HL-60 (cell line): ENCODE measurements around the gene BRIP1.

Experiments used
- DNase-seq, 2 experiments: peaks; one replicate each; pipeline ENCODE4 v3.0.0-alpha.2; 2010 to 2020; ENCODE audit warnings: low read depth in 1 of 2, low spot score in 1 of 2
- H3K27ac ChIP-seq: fragments of 250-450 bp; sonication (Bioruptor Pico); replicated peaks from 2 replicates; pipeline ENCODE4 v1.5.1; 2020; ENCODE audit warnings: mild to moderate bottlenecking, moderate library complexity
- H3K27me3 ChIP-seq: fragments of 250-450 bp; sonication (Bioruptor Pico); 2 replicates; pipeline ENCODE4 v1.5.1; 2021; ENCODE audit warnings: mild to moderate bottlenecking, moderate library complexity; ENCODE audit not compliant: insufficient read depth, poor library complexity, severe bottlenecking
- H3K4me3 ChIP-seq: replicated peaks from 2 replicates; pipeline ENCODE4 v1.5.1; 2011; ENCODE audit warnings: mild to moderate bottlenecking, control low read depth, low read length; ENCODE audit not compliant: insufficient read depth
- CTCF ChIP-seq: IDR thresholded peaks from one replicate; pipeline ENCODE4 v1.5.1; 2011; ENCODE audit warnings: low read length, control low read depth, inconsistent platforms; ENCODE audit not compliant: insufficient read depth
- GABPA ChIP-seq: IDR thresholded peaks from 2 replicates; pipeline ENCODE4 v1.6.1; 2012; ENCODE audit warnings: low read depth
- POLR2AphosphoS5 ChIP-seq: IDR thresholded peaks from 2 replicates; pipeline ENCODE4 v1.6.1; 2012; ENCODE audit warnings: low read depth
- SPI1 ChIP-seq: IDR thresholded peaks from 2 replicates; pipeline ENCODE4 v1.6.1; 2012; ENCODE audit warnings: low read depth, mild to moderate bottlenecking, borderline replicate concordance
- TF ChIP-seq, protein P1 (sequence below): IDR thresholded peaks from 2 replicates; pipeline ENCODE4 v1.6.1; 2012; ENCODE audit warnings: low read depth; ENCODE audit not compliant: insufficient replicate concordance

BRIP1 gene

GRCh38 chr17:61702450-61702849 is 160.9 kb downstream of the BRIP1 start:
- Histone ChIP-seq H3K27ac (no peak overlapping the region), H3K4me3 (no peak overlapping the region), H3K27me3 (no peaks in the 10 kb centered on the region)
- DNase-seq, result no peak
- TF ChIP-seq GABPA (no peak), POLR2AphosphoS5 (no peak), SPI1 (no peak), CTCF (no peak)
- TF ChIP-seq, protein P1, sequence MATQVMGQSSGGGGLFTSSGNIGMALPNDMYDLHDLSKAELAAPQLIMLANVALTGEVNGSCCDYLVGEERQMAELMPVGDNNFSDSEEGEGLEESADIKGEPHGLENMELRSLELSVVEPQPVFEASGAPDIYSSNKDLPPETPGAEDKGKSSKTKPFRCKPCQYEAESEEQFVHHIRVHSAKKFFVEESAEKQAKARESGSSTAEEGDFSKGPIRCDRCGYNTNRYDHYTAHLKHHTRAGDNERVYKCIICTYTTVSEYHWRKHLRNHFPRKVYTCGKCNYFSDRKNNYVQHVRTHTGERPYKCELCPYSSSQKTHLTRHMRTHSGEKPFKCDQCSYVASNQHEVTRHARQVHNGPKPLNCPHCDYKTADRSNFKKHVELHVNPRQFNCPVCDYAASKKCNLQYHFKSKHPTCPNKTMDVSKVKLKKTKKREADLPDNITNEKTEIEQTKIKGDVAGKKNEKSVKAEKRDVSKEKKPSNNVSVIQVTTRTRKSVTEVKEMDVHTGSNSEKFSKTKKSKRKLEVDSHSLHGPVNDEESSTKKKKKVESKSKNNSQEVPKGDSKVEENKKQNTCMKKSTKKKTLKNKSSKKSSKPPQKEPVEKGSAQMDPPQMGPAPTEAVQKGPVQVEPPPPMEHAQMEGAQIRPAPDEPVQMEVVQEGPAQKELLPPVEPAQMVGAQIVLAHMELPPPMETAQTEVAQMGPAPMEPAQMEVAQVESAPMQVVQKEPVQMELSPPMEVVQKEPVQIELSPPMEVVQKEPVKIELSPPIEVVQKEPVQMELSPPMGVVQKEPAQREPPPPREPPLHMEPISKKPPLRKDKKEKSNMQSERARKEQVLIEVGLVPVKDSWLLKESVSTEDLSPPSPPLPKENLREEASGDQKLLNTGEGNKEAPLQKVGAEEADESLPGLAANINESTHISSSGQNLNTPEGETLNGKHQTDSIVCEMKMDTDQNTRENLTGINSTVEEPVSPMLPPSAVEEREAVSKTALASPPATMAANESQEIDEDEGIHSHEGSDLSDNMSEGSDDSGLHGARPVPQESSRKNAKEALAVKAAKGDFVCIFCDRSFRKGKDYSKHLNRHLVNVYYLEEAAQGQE, result no peak

GRCh38 chr17:61701978-61702377 is 161.3 kb downstream of the BRIP1 start:
- Histone ChIP-seq H3K4me3 (no peak overlapping the region), H3K27me3 (no peaks in the 10 kb centered on the region), H3K27ac (no peak overlapping the region)
- TF ChIP-seq, protein P1, result no peak
- TF ChIP-seq CTCF (no peak), POLR2AphosphoS5 (no peak), SPI1 (no peak), GABPA (no peak)
- DNase-seq, result no peak

DNA sequence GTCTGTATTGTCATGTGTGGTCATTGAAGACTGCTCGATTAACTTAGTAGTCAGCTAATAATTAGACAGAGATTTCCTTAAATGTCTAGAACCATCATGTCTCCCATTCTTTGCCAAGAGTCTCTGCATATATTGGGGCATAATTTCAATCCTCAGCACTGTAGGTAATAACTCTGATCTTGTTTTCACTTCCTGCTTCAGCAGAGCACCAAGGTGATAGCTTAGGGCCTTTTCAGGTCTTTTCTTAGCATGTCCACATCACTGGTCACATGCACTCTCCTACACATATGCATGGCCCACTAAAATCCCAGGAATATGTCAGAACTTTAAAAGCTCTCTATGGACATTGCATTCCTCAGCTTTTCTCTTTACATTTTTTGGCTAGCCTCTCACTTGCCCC is 162.0 kb downstream of the BRIP1 start:
- H3K27me3 ChIP-seq, result no peaks in the 10 kb centered on the region
- H3K4me3 ChIP-seq, result no peak overlapping the region
- H3K27ac ChIP-seq, result no peak overlapping the region
- TF ChIP-seq, protein P1, result no peak
- TF ChIP-seq SPI1 (no peak), GABPA (no peak), CTCF (no peak), POLR2AphosphoS5 (no peak)
- no peak for DNase-seq
